NCI-H2029 treated with DMSO at 0.1 percent for 48 hours (cell line): Measurements from ENCODE around the gene DAZAP1.
A peak's percentile ranks its signal among the peaks of the same experiment; 100 is the strongest.
"Not testable (repeated sequence)": the region's sequence is repeated elsewhere in the genome, so short reads cannot be mapped to it uniquely, and the experiment has no call there.

ENCODE experiments used
- DNase-seq: peaks from one replicate; lab custom pipeline; 2025; lab: John Stamatoyannopoulos, UW

Gene DAZAP1

DNA sequence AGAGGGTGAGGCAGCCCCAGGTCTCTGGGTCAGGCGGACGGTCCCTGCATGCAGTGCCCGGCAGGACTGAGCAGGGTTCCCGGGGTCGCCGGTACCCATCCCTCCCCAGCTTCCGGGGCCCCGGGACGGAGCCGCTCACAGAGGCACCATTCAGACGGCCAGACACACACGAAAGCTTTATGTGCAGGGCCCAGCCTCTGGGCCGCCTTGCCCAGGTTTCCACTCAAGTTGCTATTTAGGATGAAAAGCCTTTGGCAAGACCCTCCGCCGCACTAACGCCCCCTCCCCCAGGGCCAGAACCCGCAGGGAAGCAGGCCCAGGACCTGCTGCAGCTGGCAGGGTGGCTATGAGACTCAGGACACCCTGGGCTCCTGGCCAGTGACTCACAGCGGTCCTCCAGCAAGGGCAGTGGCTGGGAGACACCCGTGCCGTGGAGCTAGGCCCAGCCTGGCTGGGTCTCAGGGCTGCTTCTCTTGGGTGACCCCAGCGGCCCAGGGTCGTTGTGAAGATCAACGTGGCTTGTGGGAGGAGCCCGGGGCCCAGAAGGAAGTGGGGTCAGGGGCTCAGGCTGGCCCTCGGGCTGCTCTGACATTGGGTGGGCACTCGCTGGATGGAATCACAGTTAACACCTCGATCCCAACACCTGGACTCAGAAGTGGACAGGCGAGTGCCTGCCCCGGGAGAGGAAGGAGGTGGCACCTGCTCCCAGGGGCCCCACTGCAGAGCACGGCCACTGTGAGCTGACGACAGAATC is 66.8 kb downstream of the DAZAP1 start:
- no peak for DNase-seq

- DNase-seq: no peak
These were observed 67.5 kb downstream of the DAZAP1 start for GRCh38 chr19:1474765-1475351.

DNA sequence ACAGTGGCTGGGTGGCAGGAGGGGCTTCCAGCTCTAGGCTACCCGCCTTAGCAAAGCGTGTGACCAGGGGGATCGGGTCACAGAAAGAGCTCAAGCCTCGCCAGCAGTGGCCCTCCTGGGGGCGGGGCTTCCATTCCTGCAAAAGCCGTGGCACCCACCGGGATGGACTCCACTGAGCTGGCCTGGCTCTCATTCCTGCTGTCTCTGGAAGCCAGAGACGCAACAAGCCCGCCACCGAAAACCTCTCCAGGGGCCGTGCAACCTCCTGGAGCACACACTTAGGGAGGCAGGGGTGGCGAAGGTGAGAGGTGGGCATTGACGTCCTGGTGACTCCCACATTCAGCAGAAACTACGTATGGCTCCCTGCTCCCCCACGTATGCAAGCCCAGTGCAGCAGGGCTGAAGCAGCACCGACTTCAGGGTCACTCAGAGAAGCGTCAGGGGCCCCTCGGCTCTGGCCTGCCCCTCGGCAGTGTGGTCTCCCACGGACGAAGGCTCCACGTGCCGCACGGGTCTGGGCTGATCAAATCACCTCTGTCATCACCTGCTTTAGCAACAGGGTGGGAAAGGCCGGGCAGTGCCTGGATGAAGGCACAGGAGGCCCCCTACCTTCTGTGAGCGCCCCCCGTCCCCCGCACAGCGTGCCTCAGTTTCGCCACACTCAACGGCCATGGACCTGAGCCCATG is 68.5 kb downstream of the DAZAP1 start:
- no peak for DNase-seq

- DNase-seq: not testable (repeated sequence)
These were observed 69.7 kb downstream of the DAZAP1 start for GRCh38 chr19:1477056-1477455.

GRCh38 chr19:1478934-1479707 is 71.7 kb downstream of the DAZAP1 start, which contains the start of gene C19orf25:
TSS of gene C19orf25 (minus strand) at chr19:1479215. CDS start at chr19:1478903, 312 bp downstream.
- peak; percentile 67 for DNase-seq

DNA sequence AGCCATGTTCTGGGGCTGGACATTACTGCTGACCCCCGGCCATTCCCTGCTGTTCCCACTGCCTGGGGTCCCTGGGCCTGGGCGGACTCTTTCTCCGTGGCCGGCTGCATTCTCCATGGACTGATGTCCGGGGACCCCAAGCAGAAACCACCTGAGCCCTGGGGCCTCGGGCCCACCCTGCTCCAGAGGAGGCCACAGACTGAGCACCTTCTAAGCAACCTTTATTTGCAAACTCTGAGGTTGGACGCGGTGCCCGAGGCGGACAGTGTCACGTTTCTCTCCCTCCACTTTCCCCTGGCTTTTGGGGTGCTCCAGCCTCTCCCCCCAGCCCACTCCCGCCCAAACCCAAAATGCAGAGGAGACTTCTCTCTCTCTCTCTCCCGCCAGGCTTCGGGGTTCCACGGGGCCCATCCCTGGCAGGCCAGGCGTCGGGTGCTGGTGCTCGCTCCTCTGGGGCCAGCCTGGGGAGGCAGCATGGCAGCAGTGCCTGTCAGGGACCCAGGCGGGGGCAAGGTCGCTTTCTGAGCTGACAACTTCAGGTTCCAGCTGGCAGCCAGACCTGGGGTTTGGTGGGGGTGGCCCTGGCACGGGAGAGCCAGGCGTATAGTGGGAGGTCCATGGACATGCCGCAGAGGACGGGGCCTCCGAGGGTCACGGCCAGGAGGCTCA is 74.0 kb downstream of the DAZAP1 start:
- no peak for DNase-seq

GRCh38 chr19:1481893-1482360 is 74.5 kb downstream of the DAZAP1 start:
- DNase-seq: no peak

- no peak for DNase-seq
These were observed 75.2 kb downstream of the DAZAP1 start for GRCh38 chr19:1482361-1483130.

- no peak for DNase-seq
These were observed 76.0 kb downstream of the DAZAP1 start for GRCh38 chr19:1483131-1483978.

DNA sequence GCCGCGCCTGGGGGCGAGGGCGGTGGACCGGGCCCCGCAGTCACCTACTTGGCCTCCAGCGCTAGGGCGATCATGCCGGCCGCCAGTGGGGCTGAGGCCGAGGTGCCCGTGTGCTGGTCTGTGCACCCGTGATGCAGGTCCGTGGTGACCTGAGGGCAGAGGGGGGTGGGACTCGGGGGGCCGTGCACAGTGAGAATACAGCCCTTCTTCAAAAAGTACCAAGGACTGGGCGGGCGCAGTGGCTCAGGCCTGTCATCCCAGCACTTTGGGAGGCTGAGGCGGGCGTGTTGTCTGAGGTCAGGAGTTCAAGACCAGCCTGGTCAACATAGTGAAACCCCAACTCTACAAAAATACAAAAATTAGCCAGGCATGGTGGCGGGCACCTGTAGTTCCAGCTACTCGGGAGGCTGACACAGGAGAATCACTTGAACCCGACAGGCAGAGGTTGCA is 76.6 kb downstream of the DAZAP1 start:
- no peak for DNase-seq
